ENCODE data around the gene IGFBP3. TPM values are rescaled to one million over a fixed set of nuclear protein-coding genes. Genes with fewer than 3 reads are reported as not detected.

The IGFBP3 gene, protein sequence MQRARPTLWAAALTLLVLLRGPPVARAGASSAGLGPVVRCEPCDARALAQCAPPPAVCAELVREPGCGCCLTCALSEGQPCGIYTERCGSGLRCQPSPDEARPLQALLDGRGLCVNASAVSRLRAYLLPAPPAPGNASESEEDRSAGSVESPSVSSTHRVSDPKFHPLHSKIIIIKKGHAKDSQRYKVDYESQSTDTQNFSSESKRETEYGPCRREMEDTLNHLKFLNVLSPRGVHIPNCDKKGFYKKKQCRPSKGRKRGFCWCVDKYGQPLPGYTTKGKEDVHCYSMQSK
- total RNA-seq = 5.6 and 9.3 TPM in 2 replicates

DNA sequence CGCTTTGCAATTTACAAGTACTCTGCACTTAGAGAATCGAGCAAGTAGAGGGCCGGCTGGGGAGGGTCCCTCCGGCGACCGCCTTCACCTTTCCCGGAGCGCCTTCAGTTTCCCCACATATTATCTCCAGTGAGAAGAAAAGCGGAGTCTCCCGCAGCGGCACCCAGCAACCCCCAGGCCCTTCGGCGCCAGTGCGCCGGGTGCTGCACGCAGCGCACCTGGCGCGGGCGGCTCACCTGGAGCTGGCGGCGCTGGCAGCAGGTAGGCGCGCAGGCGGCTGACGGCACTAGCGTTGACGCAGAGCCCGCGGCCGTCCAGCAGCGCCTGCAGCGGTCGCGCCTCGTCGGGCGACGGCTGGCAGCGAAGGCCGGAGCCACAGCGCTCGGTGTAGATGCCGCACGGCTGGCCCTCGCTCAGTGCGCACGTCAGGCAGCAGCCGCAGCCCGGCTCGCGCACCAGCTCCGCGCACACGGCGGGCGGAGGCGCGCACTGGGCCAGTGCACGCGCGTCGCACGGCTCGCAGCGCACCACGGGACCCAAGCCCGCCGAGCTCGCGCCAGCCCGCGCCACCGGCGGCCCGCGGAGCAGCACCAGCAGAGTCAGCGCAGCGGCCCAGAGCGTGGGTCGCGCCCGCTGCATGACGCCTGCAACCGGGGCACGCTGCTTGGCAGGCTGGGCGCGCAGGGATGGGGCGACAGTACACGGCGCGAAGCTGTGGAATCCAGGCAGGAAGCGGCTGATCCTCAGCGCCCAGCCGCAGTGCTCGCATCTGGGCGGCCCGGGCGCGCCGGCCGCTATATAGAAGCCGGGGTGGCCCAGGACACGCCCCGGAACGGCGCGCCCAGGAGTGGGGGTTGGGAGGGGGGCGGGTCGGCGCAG, at the start of gene IGFBP3:
Gene IGFBP3 (minus strand): TSS at position 771 of the 879 bp plus-strand sequence. CDS start 132 bp downstream, at position 639.

DNA sequence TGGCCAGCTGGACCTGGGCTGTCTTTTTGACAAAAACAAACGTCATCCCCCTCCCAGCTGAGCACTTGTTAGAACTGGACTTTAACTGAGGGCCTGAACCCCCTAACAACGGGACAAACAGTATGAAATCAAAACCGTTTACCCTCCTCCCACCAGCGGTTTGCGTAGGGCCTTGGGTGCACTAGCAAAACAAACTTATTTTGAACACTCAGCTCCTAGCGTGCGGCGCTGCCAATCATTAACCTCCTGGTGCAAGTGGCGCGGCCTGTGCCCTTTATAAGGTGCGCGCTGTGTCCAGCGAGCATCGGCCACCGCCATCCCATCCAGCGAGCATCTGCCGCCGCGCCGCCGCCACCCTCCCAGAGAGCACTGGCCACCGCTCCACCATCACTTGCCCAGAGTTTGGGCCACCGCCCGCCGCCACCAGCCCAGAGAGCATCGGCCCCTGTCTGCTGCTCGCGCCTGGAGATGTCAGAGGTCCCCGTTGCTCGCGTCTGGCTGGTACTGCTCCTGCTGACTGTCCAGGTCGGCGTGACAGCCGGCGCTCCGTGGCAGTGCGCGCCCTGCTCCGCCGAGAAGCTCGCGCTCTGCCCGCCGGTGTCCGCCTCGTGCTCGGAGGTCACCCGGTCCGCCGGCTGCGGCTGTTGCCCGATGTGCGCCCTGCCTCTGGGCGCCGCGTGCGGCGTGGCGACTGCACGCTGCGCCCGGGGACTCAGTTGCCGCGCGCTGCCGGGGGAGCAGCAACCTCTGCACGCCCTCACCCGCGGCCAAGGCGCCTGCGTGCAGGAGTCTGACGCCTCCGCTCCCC, 32.7 kb downstream of the IGFBP3 start, which contains the start of gene IGFBP1:
Gene IGFBP1 (plus strand): TSS at position 304 of the 808 bp plus-strand sequence. CDS start 165 bp downstream, at position 469.

GRCh38 chr7:45873035-45873354, 48.1 kb downstream of the IGFBP3 start, which contains the start of gene CCDC201:
Gene CCDC201, minus strand, starts transcription at chr7:45873082. Its CDS starts 75 bp downstream, at chr7:45873007.

Other genes with a start within 250 kb of the IGFBP3 start
- not detected in 2 replicates for gene CCDC201, start 48.2 kb downstream of the IGFBP3 start, total RNA-seq
- not detected in 2 replicates for gene IGFBP1, start 32.8 kb downstream of the IGFBP3 start, total RNA-seq

All from airway epithelial cell (primary cell).